22Rv1 (cell line): ENCODE data around the gene NT5DC2.

Source experiments
- CTCF ChIP-seq: fragments of 450-650 bp; IDR thresholded peaks from 2 replicates; pipeline ENCODE4 v1.5.1; 2017; ENCODE audit warnings: mild to moderate bottlenecking
- ZFX ChIP-seq: fragments of 450-650 bp; IDR thresholded peaks from 2 replicates; pipeline ENCODE4 v1.6.1; 2017; ENCODE audit warnings: antibody characterized with exemption, borderline replicate concordance

- TF ChIP-seq CTCF (no peak), ZFX (no peak)
Observed at GRCh38 chr3:52544937-52545336, 11.3 kb upstream of the NT5DC2 start.
